HG03045 (cell line): ENCODE data around the gene WNT7B.
A peak's percentile ranks its signal among the peaks of the same experiment; 100 is the strongest.

ENCODE experiments used
- ATAC-seq: cut with Tn5 transposase; IDR thresholded peaks from one replicate; pipeline ENCODE4 v1.9.1; 2021; ENCODE audit warnings: mild to moderate bottlenecking, moderate library complexity; ENCODE audit not compliant: unreplicated experiment

WNT7B gene

DNA sequence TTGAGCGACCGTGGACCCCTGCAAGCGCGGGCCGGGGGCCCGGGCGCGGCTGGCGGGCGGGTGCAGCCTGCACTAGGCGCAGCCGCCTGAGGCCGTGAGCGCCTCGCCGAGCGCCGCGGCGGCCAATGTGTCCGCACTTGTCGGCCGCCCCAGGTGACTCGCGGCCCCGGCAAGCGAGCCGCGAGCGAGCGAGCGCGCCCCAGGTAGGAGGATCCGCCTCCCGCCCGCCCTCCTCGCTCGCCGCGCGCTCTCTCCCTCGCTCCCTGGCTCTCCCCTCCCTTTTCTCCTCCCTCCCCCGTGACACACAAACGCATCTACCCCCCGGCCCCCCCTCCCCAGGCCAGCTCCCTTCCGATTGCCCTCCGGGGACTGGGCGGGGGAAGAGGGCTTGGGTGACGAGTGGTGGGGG lies at the start of gene WNT7B:
Gene WNT7B (minus strand): TSS at position 160 of the 409 bp plus-strand sequence. CDS start 408 bp downstream, outside the sequence.
- ATAC-seq, result no peak

DNA sequence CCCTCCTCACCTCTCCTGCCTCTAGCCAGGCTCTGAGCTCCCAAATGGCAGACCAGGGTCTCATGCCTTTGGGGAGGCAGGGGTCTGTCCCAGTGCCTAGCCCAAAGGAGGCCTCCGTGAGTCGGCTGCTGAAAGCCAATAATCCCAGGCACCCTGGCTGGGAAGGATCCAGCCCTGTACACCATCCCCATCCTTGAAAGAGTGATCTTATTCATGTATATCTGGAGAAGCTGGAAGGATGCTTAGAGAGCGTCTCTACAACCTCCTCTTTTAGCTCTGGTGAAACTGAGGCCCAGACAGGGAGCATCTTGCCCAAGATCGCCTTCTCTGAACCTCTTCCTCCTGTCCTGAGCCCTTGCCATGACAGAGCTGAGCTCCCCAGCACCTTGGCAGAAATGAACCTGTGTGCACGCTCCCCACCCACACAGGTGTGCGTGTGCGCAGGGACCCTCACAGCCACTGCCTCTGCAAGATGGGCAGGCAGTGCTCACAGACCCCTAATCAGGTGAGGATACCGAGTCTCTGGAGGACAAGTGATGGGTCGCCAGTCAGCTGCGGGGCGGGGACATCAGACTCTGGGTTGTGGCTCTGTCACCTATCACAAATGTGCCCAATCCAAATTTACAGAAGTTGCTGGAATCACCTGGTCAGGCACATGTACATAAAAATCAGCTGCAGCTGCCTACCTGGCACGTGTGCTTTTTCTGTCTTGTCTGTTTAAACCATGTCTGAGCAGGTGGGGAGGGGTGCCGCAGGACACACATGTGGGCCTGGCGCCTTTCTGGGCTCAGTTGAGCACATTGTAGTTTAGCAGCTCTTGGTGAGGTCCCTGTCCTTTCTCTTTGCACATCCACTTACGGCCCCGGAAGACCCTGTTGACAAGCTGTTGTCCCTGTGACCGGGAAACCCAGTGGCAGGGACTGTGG lies 49.3 kb upstream of the WNT7B start:
- ATAC-seq, result no peak

DNA sequence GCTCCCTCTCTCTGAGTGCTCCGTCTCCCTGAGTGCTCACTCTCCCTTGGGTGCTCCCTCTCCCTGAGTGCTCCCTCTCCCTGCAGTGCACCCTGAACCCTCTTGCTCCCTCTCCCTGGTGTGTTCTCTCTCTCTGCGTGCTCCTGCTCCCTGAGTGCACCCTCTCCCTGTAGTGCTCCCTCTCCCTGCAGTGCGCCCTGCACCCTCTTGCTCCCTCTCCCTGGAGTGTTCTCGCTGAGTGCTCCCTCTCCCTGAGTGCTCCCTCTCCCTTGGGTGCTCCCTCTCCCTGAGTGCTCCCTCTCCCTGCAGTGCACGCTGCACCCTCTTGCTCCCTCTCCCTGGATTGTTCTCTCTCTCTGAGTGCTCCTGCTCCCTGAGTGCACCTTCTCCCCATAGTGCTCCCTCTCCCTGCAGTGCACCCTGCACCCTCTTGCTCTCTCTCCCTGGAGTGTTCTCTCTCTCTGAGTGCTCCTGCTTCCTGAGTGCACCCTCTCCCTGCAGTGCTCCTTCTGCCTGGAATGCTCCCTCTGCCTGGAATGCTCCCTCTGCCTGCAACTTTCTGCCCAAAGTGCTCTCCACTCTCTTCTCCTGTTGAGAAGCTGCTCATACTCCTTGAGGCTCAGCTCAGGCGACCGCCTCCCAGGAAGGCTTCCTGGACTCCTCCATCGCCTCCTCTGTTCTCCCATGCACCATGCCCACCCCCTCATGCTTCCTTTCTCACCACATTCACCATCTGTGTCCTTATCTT lies 48.4 kb upstream of the WNT7B start:
- no peak for ATAC-seq

DNA sequence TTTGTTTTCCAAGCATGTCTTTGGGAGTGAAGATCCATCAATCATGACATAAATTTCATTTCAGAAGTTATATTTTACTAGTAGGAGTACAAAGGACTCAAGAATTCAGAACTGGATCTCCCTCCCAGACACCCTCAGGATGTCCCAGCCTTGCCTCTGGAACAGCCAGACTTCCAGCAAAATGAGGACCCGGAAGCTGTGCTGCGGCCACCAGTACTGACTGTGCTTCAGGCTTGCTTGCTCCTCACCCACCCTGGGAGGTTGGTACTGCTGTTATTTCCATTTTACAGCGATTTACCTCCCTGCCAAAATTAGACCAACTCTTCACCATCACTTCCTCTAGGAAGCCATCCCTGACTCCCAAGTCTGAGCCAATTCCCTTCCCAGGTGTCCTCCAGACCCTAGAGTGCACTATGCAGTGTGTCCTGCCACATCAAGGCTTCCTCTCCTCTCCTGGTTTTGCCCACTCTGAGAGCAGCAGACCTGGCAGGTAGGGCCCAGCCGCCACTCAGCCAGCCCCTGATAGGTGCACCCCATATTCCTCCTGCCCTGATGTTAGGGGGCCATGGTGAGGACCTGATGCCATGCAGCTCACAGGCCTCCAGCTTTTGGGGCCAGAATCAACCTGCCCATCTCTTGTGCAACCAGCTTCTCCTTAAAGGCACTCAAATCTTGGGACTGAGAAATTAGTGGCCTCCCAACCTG lies 47.3 kb upstream of the WNT7B start:
- no peak for ATAC-seq

DNA sequence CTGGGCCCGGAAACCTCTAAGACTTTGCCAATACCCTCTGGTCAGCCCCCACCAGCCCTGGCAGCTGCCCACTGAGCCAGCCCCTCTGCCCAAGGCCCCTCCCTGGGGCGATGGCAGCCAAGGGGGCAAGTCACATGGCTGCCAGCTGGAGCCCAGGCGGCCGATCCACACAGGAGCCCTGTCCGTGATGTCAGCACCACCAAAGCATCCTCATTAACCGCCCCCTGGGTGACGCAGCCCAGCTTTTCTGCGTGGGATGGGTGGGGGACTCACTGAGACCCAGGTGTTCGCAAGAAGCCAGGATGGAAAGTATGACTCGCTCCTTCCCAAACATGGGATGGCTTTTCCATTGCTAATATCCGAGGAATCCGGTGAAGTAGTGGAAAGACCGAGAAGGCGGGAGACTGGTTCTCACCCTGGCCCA lies 46.6 kb upstream of the WNT7B start:
- ATAC-seq, result no peak

DNA sequence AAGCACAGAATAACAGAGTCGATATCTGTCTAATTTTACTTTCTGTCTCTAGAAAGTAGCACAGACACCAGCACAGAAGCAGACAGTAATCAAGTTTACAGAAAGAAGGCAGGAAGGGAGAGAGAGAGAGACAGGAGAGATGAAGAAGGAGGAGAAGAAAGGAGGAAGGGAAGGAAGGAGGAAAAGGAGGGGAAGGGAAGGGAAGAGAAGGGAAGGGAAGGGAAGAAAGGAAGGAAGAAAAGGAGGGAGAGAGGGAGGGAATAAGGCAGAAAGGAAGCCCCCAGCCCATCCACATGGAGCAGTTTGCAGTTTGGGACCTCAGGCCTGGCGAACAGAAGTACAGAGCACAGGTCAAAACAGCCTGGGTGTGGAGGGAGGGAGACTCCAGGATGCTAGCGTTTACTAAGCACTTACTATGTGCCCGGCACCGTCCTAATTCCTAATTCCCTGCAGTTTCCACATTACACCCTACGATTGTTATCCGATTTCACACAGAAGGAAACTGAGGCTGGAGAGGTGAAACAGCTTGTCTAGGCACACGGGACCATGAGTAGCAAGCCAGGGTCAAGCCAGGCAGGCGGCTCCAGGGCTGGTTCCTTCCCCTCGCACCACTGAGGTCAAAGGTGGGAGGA lies 46.0 kb upstream of the WNT7B start:
- no peak for ATAC-seq

DNA sequence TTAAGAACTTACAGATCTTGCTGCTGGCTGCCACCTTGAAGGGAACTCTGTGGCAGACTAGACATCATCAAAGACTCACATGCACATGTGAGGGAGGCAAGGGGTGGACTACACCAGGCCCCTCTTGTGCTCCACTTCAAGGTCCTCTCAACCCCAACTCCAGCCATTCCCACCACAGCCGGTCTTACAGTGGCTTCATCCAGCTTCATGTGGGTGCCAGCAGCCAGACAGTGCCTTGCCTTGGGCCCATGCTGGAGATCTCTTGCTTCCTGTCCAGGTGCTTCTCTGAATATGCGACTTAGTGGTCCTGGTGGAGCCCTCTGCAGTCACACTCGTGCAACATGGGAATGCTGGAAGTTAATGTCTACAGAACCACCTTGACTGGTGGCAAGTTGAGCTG lies 44.6 kb upstream of the WNT7B start:
- ATAC-seq, result no peak

DNA sequence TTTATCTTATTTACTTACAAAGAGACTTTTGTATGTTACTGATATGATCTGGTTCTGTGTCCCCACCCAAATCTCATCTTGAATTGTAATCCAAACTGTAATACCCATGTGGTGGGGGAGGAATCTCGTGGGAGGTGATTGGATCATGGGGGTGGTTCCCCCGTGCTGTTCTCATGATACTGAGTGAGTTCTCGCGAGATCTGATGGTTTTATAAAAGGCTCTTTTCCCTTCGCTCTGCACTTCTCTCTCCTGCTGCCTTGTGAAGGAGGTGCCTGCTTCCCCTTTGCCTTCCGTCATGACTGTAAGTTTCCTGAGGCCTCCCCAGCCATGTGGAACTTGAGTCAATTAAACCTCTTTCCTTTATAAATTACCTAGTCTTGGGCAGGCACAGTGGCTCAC lies 42.4 kb upstream of the WNT7B start:
- ATAC-seq, result no peak

DNA sequence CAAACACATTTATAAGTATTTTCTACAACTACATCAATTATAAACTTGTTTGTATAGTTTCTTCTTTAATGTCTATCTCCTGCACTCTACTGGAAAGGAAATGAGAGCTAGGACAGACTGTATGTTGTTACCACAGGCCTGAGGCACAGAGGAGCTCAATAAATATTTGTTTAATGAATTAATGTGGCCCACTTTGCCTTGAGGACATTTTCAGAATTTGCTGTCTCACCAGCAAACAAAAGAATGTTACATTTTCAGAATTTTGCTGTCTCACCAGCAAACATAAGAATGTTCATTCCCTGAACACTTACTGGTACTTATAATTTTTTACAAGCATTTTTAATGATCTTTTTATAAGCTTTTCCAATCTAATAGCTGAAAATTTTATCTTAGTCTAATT lies 41.9 kb upstream of the WNT7B start:
- ATAC-seq, result no peak

DNA sequence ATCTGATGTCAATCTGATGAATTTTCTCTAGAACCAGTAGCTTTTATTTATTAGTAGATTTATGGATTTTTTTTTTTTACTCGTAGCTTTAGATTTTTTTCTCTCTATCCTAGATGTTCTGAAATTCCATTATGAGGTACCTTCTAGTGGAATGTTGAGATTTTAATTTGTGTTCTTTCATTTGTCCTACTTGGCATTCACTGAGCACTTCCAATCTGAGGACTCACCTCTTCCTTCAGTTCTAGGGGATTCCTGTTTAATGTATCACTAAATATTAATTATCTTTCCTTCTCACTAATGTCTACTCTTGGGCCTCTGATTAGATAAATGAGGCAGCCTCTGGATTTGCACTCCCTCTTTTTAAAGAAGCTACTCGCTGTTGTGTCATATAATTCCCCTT lies 40.2 kb upstream of the WNT7B start:
- no peak for ATAC-seq

DNA sequence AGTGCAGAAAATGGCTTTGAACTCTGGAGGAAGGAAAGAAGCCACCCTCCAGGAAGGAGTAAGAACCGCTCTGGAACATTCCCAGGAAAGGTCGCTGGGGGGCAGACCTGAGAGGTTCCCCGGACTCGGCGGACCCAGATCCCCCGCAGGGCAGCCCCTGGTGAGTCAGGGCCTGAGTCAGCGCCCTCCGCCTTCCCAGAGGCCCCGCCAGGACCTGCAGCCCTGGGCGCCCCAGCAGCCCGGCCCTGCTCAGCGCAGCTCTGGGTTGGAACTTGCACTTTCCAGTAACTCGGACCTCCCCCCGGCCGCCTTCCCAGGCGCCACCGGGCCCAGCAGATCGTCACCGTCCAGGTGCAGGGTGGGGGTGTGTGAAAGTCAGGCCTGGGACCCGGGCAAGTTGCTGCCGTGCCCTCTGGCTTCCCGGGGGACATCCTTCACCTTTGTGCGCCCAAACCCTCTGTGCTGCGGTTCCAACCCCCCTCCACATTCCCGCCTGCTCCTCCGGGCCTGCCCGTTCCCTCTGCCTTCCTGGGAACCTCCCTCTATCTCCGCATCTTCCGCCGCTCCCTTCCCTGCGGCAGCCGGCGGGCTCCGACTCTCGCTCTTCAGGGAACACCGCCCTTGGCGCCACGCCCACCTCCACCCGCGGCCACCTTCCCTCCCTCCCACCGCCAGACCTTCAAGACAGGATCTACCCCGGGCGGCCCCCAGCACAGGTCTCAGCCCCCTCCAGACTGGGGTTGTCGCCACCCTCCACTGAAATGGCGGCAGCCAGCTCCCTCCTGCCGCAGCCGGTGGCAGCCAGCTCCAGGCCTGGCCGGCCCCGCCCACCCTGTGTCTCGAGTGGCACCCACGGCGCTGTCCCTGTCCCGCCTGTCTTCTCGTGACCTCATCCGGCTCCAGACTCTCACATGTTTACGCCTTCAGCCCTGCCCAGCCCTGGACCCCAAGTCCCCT lies 36.8 kb upstream of the WNT7B start:
- peak; percentile 81 for ATAC-seq

DNA sequence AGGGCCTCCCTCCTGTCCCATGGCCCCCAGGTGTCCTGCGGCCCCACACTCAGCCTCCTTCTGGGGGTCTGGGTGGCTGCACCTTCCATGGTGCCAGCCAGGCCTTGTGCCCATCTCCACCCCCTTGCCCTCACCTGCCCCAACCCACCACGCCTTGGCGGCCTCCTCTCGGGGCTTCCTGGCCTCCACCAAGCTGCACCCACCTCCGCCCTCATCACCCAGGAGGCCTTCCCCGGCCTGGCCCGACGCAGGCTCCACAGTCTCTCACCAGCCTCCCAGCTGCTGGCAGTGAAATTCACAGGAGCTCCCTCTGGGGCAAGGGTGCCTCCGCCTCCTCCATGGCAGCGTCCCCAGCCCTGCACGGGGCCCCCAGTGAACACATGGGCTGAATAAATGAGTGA lies 35.9 kb upstream of the WNT7B start:
- ATAC-seq, result no peak

DNA sequence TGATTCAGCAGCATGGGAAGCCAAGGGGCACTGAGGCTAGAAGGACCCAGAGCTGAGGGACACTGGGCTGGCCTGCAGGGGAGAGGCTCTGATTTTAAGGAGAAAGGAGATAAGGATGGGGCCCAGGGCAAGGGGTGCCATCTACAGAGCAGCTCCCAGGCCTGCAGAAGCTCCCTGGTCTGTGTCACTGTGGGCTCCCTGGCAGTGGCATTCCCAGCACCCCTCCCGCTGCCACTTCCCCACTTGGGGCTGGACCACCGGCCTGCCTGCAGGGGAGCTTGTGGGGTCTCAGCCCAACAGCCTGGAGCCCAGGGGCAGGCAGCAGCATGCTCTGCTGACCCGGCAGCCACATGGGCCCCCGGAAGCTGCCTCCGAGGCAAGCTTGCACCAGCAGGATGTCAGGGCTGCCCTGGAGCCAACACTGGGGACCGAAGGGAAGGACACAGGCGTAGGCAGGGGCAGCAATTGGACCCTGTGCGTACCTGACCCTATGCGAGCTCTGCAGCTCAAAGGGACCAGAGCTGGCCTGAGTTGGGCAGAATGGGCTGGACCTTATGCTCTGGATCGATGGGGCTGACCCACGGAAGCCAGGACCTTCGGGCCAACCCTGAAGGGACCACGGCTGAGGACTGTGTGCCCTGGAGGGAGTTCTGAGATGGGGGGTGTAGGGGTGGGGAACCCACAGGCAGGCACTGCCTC lies 35.4 kb upstream of the WNT7B start:
- ATAC-seq, result no peak

DNA sequence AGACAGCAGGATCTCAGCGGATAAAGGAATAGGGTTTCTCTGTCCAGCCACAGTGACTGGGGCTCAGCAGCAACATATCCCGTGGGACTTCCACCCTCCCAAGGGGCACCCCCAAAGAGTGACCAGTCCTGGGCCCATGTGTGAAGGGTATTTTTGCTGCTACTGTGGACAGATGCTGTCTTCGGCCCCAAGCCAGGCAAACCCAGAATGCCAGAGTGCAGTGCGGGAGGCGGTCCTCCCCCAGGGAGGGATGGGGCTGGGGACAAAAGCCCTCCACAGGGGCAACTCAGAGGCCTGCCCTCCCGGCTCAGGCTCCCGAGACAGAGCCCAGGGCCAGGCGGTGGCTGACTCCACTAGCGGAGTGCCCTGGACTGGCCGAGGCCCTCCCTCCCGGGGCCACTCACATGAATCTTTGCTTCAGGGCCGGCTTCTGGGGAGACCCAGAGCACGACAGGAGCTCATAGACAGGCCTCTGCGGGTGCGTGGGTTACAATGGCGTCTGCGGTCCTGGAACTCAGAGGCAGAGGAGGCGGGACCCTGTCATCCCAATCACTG lies 34.7 kb upstream of the WNT7B start:
- ATAC-seq, result no peak

DNA sequence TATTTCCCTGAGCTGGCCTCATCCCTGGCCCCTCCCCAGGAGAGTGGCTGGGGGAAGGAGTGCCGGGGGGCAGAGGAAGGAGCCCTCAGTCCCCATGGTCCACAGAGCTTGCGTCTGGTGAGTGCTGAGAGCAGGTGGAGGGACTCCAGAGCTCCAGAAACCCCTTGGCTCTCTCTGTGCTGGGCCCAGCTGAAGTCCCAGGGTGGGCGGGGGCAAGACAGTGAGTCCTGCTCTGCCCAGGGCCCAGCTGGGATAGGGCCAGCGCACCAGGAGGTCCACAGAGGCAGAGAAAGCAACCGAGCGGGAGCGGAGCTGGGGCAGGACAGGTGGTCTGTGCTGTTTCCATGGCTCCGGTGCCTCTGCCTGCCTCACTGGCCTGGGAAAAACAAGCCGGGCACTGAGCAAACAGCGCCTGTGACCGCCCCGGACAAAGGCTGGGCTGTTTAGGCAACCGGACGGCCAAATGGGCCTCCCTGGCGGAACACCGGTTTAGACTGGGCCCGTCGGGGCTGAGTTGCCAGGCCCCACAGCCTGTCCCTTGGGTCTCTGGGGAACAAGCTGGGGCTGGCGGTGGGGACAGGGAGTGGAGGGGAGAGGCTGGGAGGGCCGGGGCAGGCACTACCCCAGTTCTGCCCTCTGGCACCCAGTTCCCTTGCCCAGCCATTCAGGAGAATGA lies 34.1 kb upstream of the WNT7B start:
- ATAC-seq, result no peak

DNA sequence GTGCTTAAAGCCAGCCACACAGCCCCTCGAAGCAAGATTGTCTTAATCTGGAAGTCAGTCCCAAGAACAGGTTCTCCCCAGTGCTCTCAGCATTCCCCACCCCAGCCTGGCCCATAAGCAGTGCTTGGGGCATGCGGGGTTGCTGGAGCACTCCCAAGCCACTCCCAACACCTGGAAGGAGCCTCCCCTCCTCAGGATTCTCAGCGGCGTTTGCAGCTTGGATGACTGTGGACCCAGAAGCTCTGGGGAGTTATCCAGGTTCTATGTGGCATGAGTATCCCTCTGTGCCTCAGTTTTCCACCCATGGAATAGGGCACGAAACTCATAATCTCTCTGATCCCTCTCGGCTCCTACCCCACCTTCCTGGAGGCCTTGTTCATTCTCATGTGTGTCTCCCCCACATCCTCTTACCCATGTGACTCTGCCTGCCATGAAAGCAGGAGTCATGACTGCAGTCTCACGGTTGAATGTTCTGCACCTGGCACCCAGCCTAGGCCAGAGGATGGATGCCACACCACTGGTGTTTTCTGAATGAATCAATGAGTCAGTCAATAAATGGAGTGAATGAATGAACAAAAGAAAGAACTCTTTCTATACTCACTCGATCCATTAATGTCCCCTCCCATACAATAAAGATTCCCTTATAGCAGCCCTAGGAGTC lies 33.4 kb upstream of the WNT7B start:
- no peak for ATAC-seq

DNA sequence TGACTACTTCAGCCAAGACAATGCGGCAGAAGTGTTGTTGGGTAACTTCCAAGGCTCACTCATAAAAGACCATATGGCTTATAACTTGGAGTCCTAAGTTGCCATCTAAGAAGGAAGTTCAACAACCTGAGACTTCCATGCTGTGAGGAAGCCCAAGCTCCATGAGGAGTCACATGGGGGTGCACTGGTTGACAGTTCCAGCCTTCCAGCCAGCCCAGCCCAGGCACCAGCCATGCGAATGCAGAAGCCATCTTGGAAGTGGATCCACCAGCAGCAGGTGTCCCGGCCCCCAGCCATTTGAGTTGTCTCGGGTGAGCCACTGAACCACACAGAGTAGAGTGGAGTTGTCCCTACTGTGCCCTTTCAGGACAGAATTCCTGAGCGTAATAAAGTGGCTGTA lies 32.8 kb upstream of the WNT7B start:
- ATAC-seq, result no peak
